Stimulated activated naive CD4-positive, alpha-beta T cell (primary cell): ENCODE measurements around the gene TSPAN11.

Experiments
- DNase-seq, 6 experiments: peaks; one replicate each; lab custom pipeline; 2025; lab: John Stamatoyannopoulos, UW

Gene TSPAN11

GRCh38 chr12:30911207-30911606, 15.3 kb upstream of the TSPAN11 start:
- DNase-seq, result no peak

DNA sequence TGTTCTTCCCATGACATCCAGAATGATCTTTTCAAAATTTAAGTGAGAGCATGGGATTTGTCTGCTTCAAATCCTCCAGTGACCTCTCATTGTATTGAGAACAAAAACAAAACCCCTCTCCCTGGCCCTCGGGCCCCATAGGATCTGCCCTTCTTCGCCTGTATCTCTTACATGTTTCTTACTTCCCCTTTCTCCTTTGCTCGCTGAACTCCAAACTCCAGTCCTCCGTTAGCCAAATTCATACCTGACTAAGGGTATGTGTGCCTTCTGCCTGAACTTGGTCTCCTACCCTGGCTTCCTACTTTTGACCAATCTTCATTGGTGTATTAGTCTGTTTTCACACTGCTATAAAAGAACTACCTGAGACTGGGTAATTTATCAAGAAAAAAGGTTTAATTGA, 13.2 kb upstream of the TSPAN11 start:
- no peak for DNase-seq

DNA sequence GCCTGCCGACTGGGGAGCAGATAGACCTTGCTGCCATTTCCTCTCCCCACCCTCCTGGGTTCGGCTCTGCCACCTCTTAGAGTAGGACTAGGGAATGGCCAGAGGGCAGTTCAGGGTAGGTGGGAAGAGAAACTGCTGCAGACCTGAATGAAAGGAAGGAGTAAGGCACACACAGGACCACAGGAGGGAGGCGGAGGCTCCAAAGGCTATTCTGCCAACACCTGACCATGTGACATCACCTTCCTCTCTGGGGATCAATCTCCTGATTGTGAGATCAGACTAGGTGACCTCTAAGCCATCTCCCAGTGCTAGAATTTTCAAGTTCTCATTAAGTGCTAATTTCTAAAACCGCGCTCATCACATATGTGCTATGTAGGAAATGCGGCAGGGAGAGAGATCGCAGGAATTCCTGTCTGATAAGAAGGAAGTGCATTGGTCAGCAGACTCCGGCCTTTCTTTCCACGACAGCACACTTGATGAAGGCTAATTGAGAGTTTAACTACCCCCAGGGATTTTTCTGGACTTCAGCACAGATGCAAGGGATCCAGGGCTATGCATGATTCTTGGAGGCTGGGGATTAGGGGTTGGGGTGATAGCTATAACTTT, 11.5 kb upstream of the TSPAN11 start:
- no peak for DNase-seq

DNA sequence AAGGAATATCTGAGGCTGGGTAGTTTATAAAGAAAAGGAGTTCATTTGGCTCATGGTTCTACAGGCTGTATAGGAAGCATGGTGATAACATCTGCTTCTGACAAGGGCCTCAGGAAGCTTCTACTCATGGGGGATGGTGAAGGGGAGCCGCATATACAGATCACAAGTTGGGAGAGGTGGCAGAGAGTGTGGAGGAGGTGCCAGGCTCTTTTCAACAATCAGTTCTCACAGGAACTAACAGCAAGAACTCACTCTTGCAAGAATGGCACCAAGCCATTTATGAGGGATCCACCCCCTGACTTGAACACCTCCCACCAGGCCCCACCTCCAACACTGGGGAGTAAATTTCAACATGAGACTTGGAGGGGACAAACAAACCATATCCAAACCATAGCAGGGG, 3.5 kb upstream of the TSPAN11 start:
- DNase-seq, result no peak

DNA sequence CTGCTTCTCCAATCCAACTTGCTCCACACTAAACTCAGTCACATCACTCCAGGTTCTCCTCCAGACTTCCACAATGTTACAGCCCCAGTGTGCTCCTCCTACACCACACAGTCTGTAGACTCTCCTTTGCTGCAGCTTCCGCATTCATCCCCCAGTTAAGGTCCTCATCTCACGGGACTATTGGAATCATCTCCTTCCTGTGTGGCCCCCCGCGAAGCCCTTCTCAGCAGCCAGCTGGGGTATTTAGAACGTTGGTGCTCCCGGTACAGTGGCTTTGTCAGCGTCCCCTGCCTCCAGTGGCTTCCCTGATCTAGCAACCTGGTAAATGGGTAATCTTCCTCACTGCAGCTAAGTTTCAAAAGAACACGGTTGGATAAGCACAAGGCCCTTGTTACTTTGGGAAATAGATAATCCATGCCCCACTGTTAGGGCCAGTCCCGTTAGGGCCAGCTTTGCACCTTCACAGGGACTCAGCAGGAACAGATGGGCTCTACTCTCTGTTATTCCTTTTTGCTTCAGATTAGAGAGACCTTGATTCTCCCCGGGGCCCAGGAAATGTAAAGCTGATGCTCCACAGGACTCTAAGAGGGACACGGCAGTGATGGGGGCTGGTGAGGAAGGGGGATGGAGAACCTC, 823 bp upstream of the TSPAN11 start:
- no peak for DNase-seq

DNA sequence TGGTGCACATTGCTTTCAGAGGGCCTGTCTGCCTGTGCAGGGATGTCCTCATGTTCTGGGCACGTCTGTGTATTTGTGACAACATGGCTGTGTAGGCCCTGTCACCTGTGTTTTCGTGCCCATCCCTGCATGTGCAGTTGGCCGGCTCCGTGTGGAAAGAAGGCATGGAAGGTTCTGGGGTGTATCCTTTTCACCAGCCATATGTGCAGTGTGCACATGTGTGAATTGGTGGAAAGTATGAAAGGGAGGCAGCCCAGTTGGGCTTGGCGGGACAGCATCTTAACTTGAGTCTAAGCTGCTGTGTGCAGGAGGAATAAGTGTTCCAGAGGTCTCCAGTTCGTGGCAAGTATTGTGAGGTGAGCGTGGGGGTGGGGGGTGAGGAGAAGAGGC, 669 bp downstream of the TSPAN11 start:
- DNase-seq, result no peak

- no peak for DNase-seq
Measured at GRCh38 chr12:30928356-30929244, 2.1 kb downstream of the TSPAN11 start.

GRCh38 chr12:30930238-30930637, 3.7 kb downstream of the TSPAN11 start:
- DNase-seq, result no peak

DNA sequence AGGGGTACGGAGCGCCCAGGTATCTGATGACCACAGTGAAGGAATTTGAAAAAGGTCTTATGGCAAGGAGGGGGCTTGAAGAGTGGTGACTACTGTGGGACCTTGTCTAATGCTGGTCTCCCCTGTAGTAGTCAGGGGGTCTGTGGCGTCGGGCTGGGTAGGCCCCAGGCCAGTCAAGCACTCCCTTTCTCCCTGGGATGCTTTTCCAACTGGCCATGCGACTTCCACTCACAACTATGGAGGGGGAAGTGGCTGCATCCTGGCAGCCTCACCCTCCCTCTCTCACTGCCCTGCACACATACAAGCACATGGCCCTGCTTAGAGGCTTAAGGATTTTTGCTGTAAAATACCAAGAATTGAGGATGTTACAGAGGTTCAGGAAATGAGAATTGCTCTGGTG, 4.1 kb downstream of the TSPAN11 start:
- no peak for DNase-seq

DNA sequence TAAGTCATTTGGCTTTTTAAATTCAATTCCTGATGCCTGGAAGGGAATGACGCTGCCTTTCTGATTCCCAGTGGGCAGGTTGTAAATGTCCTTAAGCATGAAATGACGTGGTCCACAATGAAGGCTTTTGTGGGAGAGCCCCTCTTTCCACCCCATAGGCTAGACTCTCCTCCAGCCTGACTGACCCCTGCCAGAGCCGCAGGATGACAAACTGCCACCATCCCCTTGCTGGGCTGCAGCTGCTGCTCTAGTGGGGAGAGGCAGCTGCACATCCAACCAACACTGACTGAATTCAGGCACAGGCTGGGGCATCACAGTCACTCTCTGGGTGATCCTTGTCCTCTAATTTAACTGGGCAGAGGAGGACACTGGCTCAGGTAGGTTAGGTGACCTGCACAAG, 6.3 kb downstream of the TSPAN11 start:
- DNase-seq, result no peak

DNA sequence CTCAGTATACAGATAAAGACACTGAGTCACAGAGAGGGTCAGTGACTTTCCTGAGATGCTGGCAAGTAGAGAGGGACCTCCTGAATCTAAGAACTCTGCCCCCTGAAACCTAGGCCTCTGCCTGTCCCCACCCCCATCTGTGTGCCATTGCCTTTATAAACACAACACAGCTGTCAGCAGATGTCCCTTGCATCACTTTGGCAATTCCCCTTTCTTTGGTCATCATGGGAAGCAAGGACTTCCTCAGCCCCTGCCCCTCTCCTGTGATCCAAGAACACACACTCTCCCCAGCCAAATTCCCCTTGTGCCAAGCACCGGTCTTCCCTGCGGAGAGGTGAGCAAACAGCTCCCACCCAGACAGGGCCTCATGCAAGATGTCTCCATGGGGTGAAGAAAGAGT, 8.3 kb downstream of the TSPAN11 start:
- no peak for DNase-seq

DNA sequence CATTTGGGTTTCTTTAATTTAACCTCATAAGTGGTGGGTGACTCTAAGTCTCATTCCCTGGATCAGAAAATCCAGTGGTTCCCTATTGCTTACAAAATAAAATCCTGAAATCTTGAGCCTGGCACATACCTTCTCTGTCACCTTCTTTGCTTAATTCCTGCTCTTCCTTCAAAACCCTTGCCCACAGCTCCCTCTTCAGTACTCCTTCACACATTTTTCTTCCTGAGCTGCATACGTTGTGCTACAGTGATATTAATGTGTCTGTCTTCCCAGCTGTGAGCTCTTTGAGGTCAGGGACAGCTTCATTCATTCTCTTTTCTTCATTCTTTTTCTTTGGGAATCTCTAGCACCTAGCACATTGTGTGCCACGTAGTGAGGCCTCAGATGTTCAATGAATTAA, 9.5 kb downstream of the TSPAN11 start:
- no peak for DNase-seq

DNA sequence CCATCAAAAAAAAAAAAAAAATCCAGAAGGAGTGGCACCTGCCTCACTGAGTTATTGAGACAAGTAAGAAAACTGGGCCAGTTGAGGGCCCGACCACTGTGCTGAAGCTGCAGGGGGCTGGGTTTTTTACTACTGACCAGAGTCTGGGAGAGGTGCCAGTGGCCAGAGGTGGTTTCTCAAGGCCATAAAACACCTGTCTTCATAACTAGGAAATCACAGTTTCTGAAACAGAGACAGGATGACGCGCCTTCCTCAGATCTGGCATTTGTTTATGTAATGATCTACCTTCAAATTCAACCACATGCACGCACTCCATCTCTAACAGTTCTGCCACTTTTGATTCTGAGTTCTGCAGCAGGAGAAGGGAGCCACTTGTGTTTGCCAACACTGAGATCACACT, 12.7 kb downstream of the TSPAN11 start:
- no peak for DNase-seq

- no peak for DNase-seq
Measured at GRCh38 chr12:30942486-30942885, 15.9 kb downstream of the TSPAN11 start.

GRCh38 chr12:30942936-30943335, 16.4 kb downstream of the TSPAN11 start:
- DNase-seq, result no peak

DNA sequence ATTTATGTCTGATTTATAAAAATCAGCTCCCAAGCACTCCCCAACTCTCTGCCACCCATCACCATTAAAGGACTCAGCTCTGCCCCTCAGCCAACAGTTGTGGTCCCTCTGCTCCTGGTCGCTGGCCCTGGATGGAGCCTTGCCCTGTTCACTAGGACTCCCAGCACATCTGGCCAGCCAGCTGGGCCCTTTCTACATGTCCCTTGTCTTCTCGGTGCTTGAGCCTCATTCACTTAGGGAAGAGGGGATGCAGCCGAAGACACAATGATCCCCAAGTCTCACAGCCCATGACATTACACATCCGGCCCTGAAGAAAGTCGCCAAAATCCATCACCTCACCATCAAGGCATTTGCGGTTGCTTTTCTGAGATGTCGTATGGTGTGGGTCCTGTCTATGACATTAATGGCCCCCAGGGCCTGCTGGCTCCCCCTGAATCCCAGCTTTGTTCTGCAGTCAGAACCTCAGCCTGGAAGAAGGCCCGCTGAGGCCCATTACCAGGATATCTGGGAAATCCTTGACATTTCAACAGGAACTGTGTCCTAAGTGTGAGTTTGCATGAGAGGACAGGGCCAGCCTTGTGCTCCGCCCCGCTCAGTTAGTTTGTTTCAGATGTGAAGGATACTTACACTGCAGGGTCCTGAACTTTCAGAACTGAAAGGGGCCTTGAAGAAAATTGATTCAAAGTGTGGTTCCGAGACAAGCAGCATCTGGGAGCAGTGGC, 19.1 kb downstream of the TSPAN11 start:
- no peak for DNase-seq

DNA sequence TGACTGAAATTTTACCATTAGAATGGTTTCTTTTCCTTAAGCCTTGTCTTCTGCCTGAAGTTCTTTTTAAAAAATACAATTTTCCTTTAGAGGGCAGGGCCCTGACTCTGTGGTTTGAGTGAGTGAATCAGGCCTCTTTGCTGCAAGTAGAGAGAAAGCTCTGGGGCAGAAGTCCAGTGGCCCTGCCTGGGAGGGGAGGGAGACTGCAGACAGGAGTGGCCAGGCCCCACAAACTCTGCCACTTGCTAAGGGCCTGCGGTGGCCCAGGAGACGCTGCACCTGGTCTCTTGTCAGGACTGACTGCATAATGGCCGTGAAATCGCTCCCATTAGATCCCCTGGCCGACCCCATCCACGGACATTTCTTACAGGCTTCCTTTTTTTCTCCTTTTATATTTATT, 25.5 kb downstream of the TSPAN11 start:
- DNase-seq, result no peak

DNA sequence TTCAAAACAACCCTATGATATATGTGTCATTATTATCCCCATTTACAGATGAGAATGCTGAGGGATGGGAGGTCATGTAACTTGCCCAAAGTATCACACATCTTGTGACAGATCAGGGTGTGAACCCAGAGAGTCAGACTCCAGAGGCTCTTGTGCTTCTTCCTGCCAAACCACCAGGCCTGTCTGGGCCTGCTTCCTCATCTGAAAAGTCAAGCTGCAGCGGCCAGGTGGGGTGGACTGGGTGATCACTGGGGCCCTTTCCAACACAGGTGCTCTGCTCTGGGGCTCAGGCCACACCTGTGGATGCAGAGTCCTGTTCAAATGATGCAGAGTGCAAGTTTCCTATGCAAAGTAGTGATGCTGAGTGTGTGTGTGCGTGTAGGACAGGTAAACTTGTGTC, 26.7 kb downstream of the TSPAN11 start:
- DNase-seq, result no peak

- DNase-seq, result no peak
Measured at GRCh38 chr12:30953951-30954751, 27.6 kb downstream of the TSPAN11 start.

DNA sequence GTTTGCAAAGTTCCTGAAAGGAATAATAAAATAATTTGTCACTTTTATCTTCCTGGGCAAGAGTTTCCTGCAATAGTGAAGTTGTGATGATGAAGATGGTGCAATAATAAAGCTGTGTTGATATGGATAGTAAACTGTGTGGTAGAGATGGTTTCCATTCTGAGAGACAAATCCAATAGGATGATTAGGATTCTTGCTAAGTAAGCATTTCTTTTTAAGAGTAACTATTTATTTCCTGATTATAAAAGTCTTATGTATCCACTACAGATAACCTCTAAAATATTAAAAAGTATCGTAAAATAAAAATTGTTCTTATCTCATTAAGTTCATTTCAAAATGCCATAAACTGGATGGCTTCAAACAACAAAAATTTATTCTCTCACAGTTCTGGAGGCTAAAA, 28.7 kb downstream of the TSPAN11 start:
- DNase-seq, result no peak

GRCh38 chr12:30959110-30959710, 32.7 kb downstream of the TSPAN11 start:
- no peak for DNase-seq
